HL-60 (cell line): Measurements from ENCODE around the gene ATG4B.

ENCODE experiments used
- DNase-seq, 2 experiments: peaks; one replicate each; pipeline ENCODE4 v3.0.0-alpha.2; 2010 to 2020; ENCODE audit warnings: low read depth in 1 of 2, low spot score in 1 of 2
- H3K27ac ChIP-seq: fragments of 250-450 bp; sonication (Bioruptor Pico); replicated peaks from 2 replicates; pipeline ENCODE4 v1.5.1; 2020; ENCODE audit warnings: mild to moderate bottlenecking, moderate library complexity
- H3K27me3 ChIP-seq: fragments of 250-450 bp; sonication (Bioruptor Pico); 2 replicates; pipeline ENCODE4 v1.5.1; 2021; ENCODE audit warnings: mild to moderate bottlenecking, moderate library complexity; ENCODE audit not compliant: insufficient read depth, poor library complexity, severe bottlenecking
- H3K4me3 ChIP-seq: replicated peaks from 2 replicates; pipeline ENCODE4 v1.5.1; 2011; ENCODE audit warnings: mild to moderate bottlenecking, control low read depth, low read length; ENCODE audit not compliant: insufficient read depth
- CTCF ChIP-seq: IDR thresholded peaks from one replicate; pipeline ENCODE4 v1.5.1; 2011; ENCODE audit warnings: low read length, control low read depth, inconsistent platforms; ENCODE audit not compliant: insufficient read depth
- GABPA ChIP-seq: IDR thresholded peaks from 2 replicates; pipeline ENCODE4 v1.6.1; 2012; ENCODE audit warnings: low read depth
- POLR2AphosphoS5 ChIP-seq: IDR thresholded peaks from 2 replicates; pipeline ENCODE4 v1.6.1; 2012; ENCODE audit warnings: low read depth
- REST ChIP-seq: IDR thresholded peaks from 2 replicates; pipeline ENCODE4 v1.6.1; 2012; ENCODE audit warnings: low read depth; ENCODE audit not compliant: insufficient replicate concordance
- SPI1 ChIP-seq: IDR thresholded peaks from 2 replicates; pipeline ENCODE4 v1.6.1; 2012; ENCODE audit warnings: low read depth, mild to moderate bottlenecking, borderline replicate concordance

The ATG4B gene

GRCh38 chr2:241673189-241673663, 35.7 kb downstream of the ATG4B start:
- Histone ChIP-seq H3K27ac (no peak overlapping the region), H3K4me3 (no peak overlapping the region), H3K27me3 (no peaks in the 10 kb centered on the region)
- DNase-seq: no peak
- TF ChIP-seq SPI1: no peak
- TF ChIP-seq POLR2AphosphoS5: no peak
- no peak for TF ChIP-seq REST
- no peak for TF ChIP-seq CTCF
- TF ChIP-seq GABPA: no peak

- no peak overlapping the region for H3K27ac ChIP-seq
- H3K27me3 ChIP-seq: no peaks in the 10 kb centered on the region
- no peak for DNase-seq
These were observed 36.6 kb downstream of the ATG4B start for GRCh38 chr2:241673797-241674725.

More at GRCh38 chr2:241673797-241674725, 36.6 kb downstream of the ATG4B start:
- no peak overlapping the region for H3K4me3 ChIP-seq
- TF ChIP-seq POLR2AphosphoS5: no peak
- no peak for TF ChIP-seq CTCF
- TF ChIP-seq SPI1: no peak
- TF ChIP-seq GABPA: no peak
- no peak for TF ChIP-seq REST
